C4-2B (cell line): Measurements from ENCODE around the gene ALDH7A1.

Source experiments
- ZFX ChIP-seq: fragments of 450-650 bp; IDR thresholded peaks from 2 replicates; pipeline ENCODE4 v1.6.1; 2017
- TF ChIP-seq, protein P1 (sequence below): fragments of 450-650 bp; conservative IDR thresholded peaks from 2 replicates; pipeline ENCODE4 v1.5.1; 2017; ENCODE audit warnings: mild to moderate bottlenecking

- TF ChIP-seq, protein P1, sequence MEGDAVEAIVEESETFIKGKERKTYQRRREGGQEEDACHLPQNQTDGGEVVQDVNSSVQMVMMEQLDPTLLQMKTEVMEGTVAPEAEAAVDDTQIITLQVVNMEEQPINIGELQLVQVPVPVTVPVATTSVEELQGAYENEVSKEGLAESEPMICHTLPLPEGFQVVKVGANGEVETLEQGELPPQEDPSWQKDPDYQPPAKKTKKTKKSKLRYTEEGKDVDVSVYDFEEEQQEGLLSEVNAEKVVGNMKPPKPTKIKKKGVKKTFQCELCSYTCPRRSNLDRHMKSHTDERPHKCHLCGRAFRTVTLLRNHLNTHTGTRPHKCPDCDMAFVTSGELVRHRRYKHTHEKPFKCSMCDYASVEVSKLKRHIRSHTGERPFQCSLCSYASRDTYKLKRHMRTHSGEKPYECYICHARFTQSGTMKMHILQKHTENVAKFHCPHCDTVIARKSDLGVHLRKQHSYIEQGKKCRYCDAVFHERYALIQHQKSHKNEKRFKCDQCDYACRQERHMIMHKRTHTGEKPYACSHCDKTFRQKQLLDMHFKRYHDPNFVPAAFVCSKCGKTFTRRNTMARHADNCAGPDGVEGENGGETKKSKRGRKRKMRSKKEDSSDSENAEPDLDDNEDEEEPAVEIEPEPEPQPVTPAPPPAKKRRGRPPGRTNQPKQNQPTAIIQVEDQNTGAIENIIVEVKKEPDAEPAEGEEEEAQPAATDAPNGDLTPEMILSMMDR, result no peak
- no peak for TF ChIP-seq ZFX
Measured at GRCh38 chr5:126619781-126620180, 24.8 kb upstream of the ALDH7A1 start.
